GM23338 (cell line): ENCODE results near the gene PRSS57.

Source experiments
- ETS1 ChIP-seq: IDR thresholded peaks from 2 replicates; pipeline ENCODE4 v1.6.1; 2016; ENCODE audit warnings: antibody characterized with exemption
- EZH2 ChIP-seq: fragments of 200-600 bp; sonication (generic); IDR thresholded peaks from one replicate; pipeline ENCODE4 v1.8.0; 2017; ENCODE audit warnings: antibody characterized with exemption, mild to moderate bottlenecking, low read depth; ENCODE audit not compliant: unreplicated experiment
- EZH2phosphoT487 ChIP-seq: fragments of 200-600 bp; sonication (generic); IDR thresholded peaks from one replicate; pipeline ENCODE4 v1.8.1; 2018; ENCODE audit warnings: antibody characterized with exemption; ENCODE audit not compliant: unreplicated experiment
- JUNB ChIP-seq: IDR thresholded peaks from one replicate; pipeline ENCODE4 v1.6.1; 2016; ENCODE audit warnings: antibody characterized with exemption; ENCODE audit not compliant: unreplicated experiment
- POLR2AphosphoS5 ChIP-seq: IDR thresholded peaks from 2 replicates; pipeline ENCODE4 v1.6.1; 2016; ENCODE audit warnings: antibody characterized with exemption, low read depth
- TF ChIP-seq, protein P1 (sequence below), 2 experiments: fragments of 200-600 bp in 1 of 2; sonication (generic) in 1 of 2; conservative IDR thresholded peaks; 2 replicates each; pipeline versions ENCODE4 v1.5.1 to v1.6.1; 2016 to 2017; ENCODE audit warnings: antibody characterized with exemption in 2 of 2, low read depth in 2 of 2, mild to moderate bottlenecking in 2 of 2, moderate library complexity in 1 of 2
- TF ChIP-seq, protein P2 (sequence below): IDR thresholded peaks from one replicate; pipeline ENCODE4 v1.6.1; 2018; ENCODE audit warnings: antibody characterized with exemption; ENCODE audit not compliant: unreplicated experiment

DNA sequence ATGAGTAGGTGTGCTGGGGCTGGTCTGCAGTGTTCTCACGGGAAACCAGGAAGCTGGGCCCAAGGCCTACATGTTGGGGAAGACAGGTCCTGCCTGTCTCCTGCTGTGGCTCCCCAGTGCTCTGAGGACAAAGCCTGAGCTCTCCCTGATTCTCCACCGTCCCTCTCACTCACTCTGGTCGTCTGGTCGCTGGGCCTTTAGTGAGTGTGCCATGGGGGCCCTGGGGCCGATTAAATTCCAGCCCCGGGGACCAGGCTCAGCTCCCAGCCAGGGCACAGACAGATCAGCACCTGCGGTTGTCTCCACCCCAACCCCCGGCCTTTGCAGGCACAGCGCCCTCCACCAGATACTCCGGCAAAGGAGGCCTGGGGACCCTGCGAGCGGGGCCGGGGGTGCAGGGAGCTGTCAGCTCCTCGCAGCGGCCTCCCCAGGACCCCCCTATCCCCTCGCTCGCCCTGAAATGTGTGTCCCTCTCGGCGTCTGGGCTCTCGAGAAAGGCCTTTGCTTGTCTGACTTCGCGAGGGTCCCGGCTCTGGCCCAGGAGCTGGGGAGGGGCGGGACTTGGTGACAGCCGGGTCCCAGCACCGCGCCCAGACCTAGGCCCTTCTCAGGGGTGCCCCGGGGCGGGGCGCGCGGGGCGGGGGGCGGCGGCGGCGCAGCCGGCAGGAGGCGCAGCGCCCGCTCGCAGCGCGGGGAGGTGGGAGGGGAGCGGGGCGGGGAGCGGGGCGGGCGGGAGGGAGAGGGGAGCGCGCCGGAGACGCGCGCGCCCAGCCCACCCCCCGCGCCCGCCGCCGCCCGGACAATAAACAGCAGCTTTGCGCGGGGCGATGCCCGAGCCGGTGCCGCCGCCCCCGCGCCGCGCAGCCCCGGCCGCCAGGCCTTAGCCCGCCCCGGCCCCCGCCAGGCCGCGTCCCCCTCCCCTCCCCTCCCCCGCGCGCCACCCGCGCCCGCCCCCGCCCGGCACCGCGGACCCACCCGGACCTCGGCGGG is 13.2 kb upstream of the PRSS57 start, which contains the start of gene PALM:
- TF ChIP-seq EZH2 (no peak), ETS1 (no peak), POLR2AphosphoS5 (no peak), JUNB (no peak), EZH2phosphoT487 (no peak)
- TF ChIP-seq, protein P1, sequence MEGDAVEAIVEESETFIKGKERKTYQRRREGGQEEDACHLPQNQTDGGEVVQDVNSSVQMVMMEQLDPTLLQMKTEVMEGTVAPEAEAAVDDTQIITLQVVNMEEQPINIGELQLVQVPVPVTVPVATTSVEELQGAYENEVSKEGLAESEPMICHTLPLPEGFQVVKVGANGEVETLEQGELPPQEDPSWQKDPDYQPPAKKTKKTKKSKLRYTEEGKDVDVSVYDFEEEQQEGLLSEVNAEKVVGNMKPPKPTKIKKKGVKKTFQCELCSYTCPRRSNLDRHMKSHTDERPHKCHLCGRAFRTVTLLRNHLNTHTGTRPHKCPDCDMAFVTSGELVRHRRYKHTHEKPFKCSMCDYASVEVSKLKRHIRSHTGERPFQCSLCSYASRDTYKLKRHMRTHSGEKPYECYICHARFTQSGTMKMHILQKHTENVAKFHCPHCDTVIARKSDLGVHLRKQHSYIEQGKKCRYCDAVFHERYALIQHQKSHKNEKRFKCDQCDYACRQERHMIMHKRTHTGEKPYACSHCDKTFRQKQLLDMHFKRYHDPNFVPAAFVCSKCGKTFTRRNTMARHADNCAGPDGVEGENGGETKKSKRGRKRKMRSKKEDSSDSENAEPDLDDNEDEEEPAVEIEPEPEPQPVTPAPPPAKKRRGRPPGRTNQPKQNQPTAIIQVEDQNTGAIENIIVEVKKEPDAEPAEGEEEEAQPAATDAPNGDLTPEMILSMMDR (conservative IDR thresholded peaks at IDR 0.05; ENCODE audit: low read depth in 2 of 2), result peak in 1 of 2 experiments; percentile 11; a peak in 2 of 4 replicates
- TF ChIP-seq, protein P2, sequence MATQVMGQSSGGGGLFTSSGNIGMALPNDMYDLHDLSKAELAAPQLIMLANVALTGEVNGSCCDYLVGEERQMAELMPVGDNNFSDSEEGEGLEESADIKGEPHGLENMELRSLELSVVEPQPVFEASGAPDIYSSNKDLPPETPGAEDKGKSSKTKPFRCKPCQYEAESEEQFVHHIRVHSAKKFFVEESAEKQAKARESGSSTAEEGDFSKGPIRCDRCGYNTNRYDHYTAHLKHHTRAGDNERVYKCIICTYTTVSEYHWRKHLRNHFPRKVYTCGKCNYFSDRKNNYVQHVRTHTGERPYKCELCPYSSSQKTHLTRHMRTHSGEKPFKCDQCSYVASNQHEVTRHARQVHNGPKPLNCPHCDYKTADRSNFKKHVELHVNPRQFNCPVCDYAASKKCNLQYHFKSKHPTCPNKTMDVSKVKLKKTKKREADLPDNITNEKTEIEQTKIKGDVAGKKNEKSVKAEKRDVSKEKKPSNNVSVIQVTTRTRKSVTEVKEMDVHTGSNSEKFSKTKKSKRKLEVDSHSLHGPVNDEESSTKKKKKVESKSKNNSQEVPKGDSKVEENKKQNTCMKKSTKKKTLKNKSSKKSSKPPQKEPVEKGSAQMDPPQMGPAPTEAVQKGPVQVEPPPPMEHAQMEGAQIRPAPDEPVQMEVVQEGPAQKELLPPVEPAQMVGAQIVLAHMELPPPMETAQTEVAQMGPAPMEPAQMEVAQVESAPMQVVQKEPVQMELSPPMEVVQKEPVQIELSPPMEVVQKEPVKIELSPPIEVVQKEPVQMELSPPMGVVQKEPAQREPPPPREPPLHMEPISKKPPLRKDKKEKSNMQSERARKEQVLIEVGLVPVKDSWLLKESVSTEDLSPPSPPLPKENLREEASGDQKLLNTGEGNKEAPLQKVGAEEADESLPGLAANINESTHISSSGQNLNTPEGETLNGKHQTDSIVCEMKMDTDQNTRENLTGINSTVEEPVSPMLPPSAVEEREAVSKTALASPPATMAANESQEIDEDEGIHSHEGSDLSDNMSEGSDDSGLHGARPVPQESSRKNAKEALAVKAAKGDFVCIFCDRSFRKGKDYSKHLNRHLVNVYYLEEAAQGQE, result no peak
